Activated T-cell treated with anti-CD3 and anti-CD28 coated beads, Interleukin-2, amount 50 U/mL, for 4 hours (primary cell): ENCODE data around the gene CREB5. TPM values are rescaled to one million over a fixed set of nuclear protein-coding genes. Genes with fewer than 3 reads are reported as not detected.
A peak's percentile ranks its signal among the peaks of the same experiment; 100 is the strongest.
"Not testable (repeated sequence)": the region's sequence is repeated elsewhere in the genome, so short reads cannot be mapped to it uniquely, and the experiment has no call there.

ENCODE experiments used
- ATAC-seq, 2 donors: fragments of 200-7000 bp; cut with Tn5 transposase; one replicate each; pipeline ENCODE4 v1.10.0; 2021
- DNase-seq: peaks from one replicate; pipeline ENCODE4 v3.0.0-alpha.2; 2020
- H3K27me3 Mint-ChIP-seq: one replicate; pipeline ENCODE4 v1.8.0; 2021; ENCODE audit warnings: low read depth, mixed read lengths
- H3K36me3 Mint-ChIP-seq: one replicate; pipeline ENCODE4 v1.8.0; 2022; ENCODE audit warnings: mixed read lengths; ENCODE audit not compliant: insufficient read depth
- H3K4me1 Mint-ChIP-seq: one replicate; pipeline ENCODE4 v1.8.0; 2021; ENCODE audit warnings: low read depth, mixed read lengths
- H3K4me3 Mint-ChIP-seq: one replicate; pipeline ENCODE4 v1.8.0; 2021; ENCODE audit warnings: mild to moderate bottlenecking, moderate library complexity, mixed read lengths
- H3K9me3 Mint-ChIP-seq: one replicate; pipeline ENCODE4 v1.8.0; 2021; ENCODE audit warnings: mixed read lengths
- total RNA-seq, 3 donors: library from RNA; stranded (reverse); gene quantifications; one replicate each; pipeline ENCODE4 v1.2.1, GENCODE V29; 2021

Gene CREB5
- total RNA-seq, 3 donors from 2014 or later: 0.37 to 0.81 (median 0.68) TPM

DNA sequence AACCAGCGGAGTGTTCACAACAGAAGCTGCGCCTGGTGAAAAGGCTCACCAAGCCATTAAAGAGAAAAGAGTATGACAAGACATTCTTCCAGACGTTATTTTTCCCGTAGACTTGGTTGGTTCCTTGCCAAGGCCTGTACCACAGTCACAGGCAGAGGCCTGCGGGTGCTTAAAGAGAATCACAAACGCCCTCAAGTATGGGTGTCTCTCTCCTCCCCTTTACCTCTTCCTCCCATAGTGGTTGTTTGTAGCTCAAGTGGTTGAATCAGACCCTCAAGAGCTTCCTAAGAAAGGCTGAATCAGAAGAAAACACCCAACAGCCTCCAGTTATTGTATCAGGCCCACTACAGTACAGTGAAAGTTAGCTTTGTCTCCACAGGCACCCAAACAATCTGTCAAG, 169.0 kb downstream of the CREB5 start:
- ATAC-seq (peak; percentile 21 to 30), DNase-seq (no peak)
- H3K36me3 Mint-ChIP-seq: no peaks in the 10 kb centered on the region
- H3K27me3 Mint-ChIP-seq: peaks cover 15% of the 10 kb centered on the region
- no peaks in the 10 kb centered on the region for H3K4me1 Mint-ChIP-seq
- H3K9me3 Mint-ChIP-seq: no peaks in the 10 kb centered on the region
- H3K4me3 Mint-ChIP-seq: no peak overlapping the region

DNA sequence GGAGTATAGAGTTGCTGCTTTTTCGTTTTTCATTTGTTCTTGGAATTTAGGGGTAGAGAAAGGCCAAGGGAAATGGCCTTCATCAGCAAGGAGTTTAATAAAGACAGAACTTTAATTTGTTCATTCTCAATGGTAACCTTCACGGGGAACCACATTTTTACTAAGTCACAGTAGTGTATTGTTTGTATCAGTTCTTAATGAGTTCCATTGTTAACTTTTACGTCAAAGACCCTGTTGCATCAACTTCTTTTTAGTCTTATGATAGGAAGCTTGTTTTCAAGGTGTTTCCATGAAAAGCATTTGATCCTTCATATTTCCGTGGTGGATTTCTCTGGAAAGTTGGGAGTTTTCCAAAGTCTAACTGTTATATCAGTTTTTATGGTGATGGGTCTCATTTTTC, 169.9 kb downstream of the CREB5 start:
- ATAC-seq: no peak
- no peaks in the 10 kb centered on the region for H3K9me3 Mint-ChIP-seq
- no peak for DNase-seq
- no peaks in the 10 kb centered on the region for H3K4me1 Mint-ChIP-seq
- peaks cover 15% of the 10 kb centered on the region for H3K27me3 Mint-ChIP-seq
- H3K4me3 Mint-ChIP-seq: no peak overlapping the region
- no peaks in the 10 kb centered on the region for H3K36me3 Mint-ChIP-seq

DNA sequence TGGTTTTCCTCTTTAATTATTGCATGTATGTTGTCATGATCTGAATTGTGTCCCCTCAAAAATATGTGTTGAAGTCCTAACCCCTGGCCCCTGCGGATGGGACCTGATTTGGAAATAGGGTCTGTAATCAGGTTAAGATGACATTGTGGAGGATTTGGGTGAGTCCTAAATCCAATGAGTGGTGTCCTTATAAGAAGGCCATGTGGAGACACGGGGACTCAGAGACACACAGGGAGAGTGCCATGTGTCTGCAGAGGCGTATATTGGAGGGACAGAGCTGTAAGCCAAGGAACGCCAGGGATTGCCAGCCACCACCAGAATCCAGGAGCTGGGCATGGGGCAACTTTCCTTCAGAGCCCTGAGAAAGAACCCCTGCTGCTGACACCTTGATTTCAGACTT, 171.9 kb downstream of the CREB5 start:
- H3K4me1 Mint-ChIP-seq: no peaks in the 10 kb centered on the region
- ATAC-seq: no peak
- no peaks in the 10 kb centered on the region for H3K9me3 Mint-ChIP-seq
- no peaks in the 10 kb centered on the region for H3K36me3 Mint-ChIP-seq
- no peak overlapping the region for H3K4me3 Mint-ChIP-seq
- peaks cover 15% of the 10 kb centered on the region for H3K27me3 Mint-ChIP-seq
- no peak for DNase-seq

DNA sequence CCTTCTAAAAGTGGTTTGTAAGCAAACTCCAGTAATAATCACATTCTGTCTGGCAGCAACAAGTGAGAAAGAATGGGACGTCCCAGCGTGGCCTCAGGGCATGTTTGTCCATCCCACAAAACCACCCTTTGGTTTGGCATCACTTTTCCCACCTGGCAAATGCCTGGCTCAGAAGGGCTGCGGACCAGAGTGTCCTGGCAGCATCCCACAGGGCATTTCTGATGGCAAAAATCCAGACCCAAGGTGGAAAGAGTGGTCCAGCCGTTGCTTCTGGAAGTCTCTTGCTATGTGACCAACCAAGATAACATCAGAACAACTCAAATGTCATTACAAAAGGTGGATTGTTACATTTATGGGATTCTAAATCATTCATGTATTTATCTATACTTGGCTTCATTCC, 174.4 kb downstream of the CREB5 start:
- DNase-seq (no peak), ATAC-seq (no peak)
- Mint-ChIP-seq H3K9me3 (no peaks in the 10 kb centered on the region), H3K4me3 (no peak overlapping the region), H3K36me3 (no peaks in the 10 kb centered on the region), H3K27me3 (peaks cover 15% of the 10 kb centered on the region), H3K4me1 (no peaks in the 10 kb centered on the region)

DNA sequence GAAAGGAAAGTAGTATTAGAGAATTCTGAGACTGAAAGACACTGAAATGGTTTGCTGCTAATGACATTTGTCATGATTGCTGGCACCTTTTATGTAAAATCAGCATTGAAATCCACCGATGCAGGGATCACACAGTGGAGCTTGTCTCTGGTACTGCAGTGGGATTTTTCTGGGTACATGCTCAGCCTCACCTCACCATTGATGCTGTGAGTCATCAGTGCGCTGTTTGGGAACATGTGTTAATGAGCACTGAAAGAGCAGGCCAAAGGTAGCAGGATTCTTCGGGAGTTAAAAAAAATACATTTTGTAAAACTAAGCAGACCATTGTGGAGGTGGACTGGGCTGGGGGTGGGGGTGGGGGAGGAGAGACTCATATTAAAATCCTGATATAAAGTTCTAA, 174.9 kb downstream of the CREB5 start:
- Mint-ChIP-seq H3K4me1 (no peaks in the 10 kb centered on the region), H3K9me3 (no peaks in the 10 kb centered on the region), H3K27me3 (peaks cover 15% of the 10 kb centered on the region), H3K4me3 (no peak overlapping the region), H3K36me3 (no peaks in the 10 kb centered on the region)
- ATAC-seq: no peak
- DNase-seq: no peak

DNA sequence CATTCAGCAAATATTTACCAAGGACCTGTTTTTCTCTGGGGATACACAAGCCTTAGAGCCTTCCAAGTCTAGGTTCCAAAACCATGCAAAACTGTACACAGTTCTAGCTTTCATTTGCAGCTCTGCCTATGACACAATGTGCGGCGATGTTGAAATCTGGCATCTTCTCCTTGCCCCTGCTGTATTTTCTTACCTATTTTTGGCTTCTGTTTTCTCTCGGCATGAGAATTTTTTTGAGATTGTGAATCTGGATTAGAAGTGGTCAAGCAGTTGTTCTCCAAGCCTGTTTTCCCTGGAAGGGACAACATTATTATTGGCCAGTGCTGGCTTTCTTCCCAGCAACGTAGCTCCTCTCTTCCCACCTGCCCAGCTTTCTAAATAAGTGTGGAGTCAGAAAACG, 176.3 kb downstream of the CREB5 start:
- no peaks in the 10 kb centered on the region for H3K9me3 Mint-ChIP-seq
- H3K4me1 Mint-ChIP-seq: no peaks in the 10 kb centered on the region
- H3K27me3 Mint-ChIP-seq: peaks cover 5% of the 10 kb centered on the region
- DNase-seq (no peak), ATAC-seq (no peak)
- H3K36me3 Mint-ChIP-seq: no peaks in the 10 kb centered on the region
- no peak overlapping the region for H3K4me3 Mint-ChIP-seq

DNA sequence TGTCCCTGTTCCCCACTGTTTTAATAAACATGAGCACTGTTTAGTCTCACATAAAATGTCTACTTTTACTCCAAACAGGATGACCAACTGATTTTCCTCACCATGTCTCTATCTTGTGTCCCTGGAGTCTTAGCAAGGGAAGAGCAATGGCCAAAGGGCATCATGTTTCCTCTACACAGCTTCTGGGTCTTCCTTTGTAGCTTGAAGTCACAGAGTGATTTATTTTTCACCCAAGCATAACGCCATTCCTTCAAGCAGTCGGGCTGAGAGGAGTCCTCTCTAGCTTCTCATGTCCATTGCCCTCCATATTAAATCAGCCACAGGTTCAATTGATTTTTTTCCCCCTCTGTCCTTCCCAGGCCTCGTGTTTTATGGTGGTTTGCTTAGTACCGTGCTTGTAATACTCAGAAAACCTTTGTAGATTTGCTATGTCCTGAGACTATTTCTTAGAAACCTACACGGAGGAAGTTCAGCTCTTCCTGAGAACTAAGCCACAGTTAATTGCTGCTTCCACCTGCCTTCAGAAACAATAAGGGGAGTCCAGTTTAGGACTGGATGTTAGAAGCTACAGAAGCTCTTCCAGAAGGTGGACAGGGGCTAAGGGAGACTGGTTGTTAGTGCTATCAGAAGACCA, 178.8 kb downstream of the CREB5 start:
- no peaks in the 10 kb centered on the region for H3K4me1 Mint-ChIP-seq
- H3K36me3 Mint-ChIP-seq: no peaks in the 10 kb centered on the region
- DNase-seq: no peak
- H3K27me3 Mint-ChIP-seq: no peaks in the 10 kb centered on the region
- ATAC-seq: no peak
- no peak overlapping the region for H3K4me3 Mint-ChIP-seq
- no peaks in the 10 kb centered on the region for H3K9me3 Mint-ChIP-seq

DNA sequence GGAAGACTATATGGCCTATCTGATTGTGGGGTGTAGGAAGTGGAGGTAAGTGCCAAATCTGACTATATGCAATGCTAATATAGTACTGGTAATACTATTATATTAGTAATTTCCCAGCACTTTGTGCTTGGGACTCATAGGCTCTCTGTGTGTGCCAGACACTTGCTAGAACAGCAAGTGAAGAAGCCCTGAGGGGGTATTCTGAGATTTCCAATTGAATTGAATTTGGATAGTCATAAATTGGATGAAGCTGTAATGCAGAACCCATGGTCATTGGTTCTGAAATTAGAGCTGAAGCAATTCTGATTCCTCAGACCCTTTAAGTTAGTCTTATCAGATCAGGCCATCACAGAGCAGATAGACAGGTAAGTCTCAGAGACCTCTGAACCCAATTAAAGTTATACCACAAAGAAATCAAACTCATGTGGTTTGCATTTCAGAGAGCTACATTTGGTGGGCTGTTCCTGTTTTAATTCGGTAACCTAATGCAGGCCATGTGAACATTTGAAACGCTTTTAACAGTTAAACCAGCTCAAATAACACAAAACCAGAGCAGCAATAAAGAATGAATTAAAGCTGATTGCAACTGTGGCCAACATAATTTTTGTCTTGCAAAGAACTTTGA, 179.5 kb downstream of the CREB5 start:
- H3K4me1 Mint-ChIP-seq: no peaks in the 10 kb centered on the region
- no peaks in the 10 kb centered on the region for H3K27me3 Mint-ChIP-seq
- H3K36me3 Mint-ChIP-seq: no peaks in the 10 kb centered on the region
- H3K9me3 Mint-ChIP-seq: no peaks in the 10 kb centered on the region
- DNase-seq (no peak), ATAC-seq (no peak)
- no peak overlapping the region for H3K4me3 Mint-ChIP-seq

DNA sequence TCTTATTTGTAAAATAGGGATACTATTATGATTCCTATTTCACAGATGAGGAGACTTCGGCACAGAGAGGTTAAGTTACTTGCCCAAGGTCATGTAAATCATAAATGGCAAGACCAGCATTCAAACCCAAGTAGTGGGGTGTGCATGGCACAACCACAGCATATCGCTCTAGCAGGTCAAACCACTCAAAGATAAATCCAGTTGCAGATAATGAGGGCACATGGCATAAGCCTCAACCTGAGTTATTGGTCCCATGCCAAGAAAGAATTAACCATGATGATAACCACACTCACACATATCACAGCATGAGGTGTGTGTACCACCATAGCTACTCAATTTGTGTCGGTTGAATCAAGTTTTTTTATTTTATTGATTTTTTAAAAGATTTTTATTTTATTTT, 180.5 kb downstream of the CREB5 start:
- DNase-seq (no peak), ATAC-seq (no peak)
- H3K36me3 Mint-ChIP-seq: no peaks in the 10 kb centered on the region
- H3K4me1 Mint-ChIP-seq: no peaks in the 10 kb centered on the region
- no peaks in the 10 kb centered on the region for H3K9me3 Mint-ChIP-seq
- no peaks in the 10 kb centered on the region for H3K27me3 Mint-ChIP-seq
- no peak overlapping the region for H3K4me3 Mint-ChIP-seq

DNA sequence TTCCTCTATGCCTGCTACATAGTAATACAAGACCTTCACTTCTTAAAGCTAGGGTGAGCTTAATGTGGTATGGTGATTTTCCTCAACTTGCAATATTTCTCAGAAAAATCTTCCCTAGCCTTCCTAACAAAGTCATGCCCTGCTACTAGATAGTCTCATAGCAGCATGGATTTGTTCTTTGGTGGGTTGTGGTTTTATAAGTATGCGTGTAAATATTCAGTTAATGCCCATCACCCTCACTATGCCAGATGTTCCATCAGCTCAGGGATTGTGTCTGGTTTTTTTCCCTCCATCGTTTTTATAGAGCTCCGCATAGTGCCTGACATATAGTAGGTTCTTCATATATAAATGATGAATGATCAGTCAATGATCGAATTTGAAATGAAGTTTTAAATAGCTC, 182.8 kb downstream of the CREB5 start:
- DNase-seq (no peak), ATAC-seq (no peak)
- Mint-ChIP-seq H3K27me3 (no peaks in the 10 kb centered on the region), H3K36me3 (no peaks in the 10 kb centered on the region), H3K9me3 (no peaks in the 10 kb centered on the region), H3K4me3 (no peak overlapping the region), H3K4me1 (no peaks in the 10 kb centered on the region)

DNA sequence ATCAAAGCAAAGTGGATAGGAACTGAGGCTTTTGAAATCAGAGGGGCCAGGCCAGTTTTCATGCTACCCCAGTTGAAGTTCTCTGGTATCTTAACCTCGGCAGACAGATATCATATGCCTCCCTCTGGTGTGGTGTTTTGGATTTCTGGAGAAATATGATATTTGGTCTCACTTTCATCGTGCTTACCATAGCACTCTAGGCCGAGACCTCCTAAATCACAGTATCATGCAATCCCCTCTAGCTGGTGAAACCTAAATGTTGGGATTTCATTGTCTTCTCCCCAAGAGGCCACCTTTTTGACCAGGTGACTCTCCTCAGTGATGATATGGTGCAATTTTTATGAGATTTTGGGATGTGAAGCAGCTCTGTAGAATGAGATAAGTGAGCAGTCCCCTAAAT, 183.5 kb downstream of the CREB5 start:
- Mint-ChIP-seq H3K9me3 (no peaks in the 10 kb centered on the region), H3K36me3 (no peaks in the 10 kb centered on the region), H3K4me1 (no peaks in the 10 kb centered on the region), H3K4me3 (no peak overlapping the region), H3K27me3 (no peaks in the 10 kb centered on the region)
- DNase-seq: no peak
- ATAC-seq: no peak

DNA sequence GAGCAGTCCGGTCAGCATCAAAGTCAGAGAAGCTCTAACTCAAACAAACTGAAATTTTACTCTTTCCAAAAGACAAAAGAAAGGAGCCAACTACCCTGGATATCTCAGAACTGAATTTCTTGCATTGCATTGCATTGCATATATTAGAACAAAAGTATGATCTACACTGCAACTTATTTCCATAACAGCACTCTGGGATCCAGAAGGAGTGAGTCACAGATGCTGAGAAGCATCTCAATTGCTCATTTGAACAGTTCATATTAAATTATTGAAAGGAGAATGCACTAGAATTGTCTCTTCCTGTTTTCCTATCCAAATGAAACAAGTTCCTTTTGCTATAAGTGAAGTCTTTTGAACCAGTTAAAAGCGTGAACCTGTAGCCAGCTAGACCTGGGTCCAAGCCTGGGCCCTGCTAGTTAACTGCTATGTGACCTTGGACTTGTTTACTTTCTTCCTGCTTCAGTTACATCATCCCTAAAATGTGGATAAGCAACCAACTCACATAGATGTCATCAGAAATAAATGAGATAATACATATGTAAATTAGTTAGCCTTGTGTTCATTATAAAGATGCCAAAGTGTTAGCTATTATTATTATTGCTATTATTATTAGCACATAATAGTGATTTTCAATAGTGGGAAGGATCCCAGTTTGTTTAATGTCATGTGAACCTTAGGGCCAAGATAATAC, 184.1 kb downstream of the CREB5 start:
- H3K4me1 Mint-ChIP-seq: no peaks in the 10 kb centered on the region
- no peak overlapping the region for H3K4me3 Mint-ChIP-seq
- ATAC-seq (no peak), DNase-seq (no peak)
- H3K27me3 Mint-ChIP-seq: no peaks in the 10 kb centered on the region
- H3K9me3 Mint-ChIP-seq: no peaks in the 10 kb centered on the region
- H3K36me3 Mint-ChIP-seq: no peaks in the 10 kb centered on the region

DNA sequence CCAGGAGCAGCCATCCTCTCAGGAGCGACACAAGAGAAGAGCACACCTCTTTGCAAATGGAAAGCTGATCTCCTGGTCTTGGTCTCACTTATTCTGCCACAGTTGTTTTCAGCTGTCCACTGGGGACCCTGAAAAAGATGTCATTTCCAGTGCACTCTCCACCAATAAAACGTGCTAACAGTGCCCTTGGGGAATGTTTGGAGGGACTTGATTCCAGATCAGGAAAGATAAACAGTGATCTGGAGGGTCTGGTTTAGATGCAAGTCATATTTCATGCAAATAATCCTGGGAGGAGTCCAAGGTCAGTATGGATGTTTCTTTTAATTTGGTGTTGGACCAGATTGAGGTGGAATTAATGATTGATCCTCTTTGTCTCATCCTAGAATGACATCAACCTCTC, 185.0 kb downstream of the CREB5 start:
- Mint-ChIP-seq H3K9me3 (peaks cover under 1% of the 10 kb centered on the region), H3K36me3 (no peaks in the 10 kb centered on the region), H3K4me1 (no peaks in the 10 kb centered on the region), H3K4me3 (no peak overlapping the region), H3K27me3 (no peaks in the 10 kb centered on the region)
- no peak for ATAC-seq
- no peak for DNase-seq

DNA sequence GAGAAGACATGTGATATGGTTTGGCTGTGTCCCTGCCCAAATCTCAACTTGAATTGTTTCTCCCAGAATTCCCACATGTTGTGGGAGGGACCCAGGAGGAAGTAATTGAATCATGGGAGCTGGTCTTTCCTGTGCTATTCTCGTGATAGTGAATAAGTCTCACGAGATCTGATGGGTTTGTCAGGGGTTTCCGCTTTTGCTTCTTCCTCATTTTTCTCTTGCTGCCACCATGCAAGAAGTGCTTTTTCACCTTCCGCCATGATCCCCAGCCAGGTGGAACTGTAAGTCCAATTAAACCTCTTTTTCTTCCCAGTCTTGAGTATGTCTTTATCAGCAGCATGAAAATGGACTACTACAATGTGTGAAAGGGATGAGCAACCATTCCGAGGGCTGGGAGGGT, 185.7 kb downstream of the CREB5 start:
- DNase-seq, H3K27me3 Mint-ChIP-seq, H3K4me3 Mint-ChIP-seq, H3K36me3 Mint-ChIP-seq, H3K4me1 Mint-ChIP-seq, ATAC-seq, H3K9me3 Mint-ChIP-seq: not testable (repeated sequence)

DNA sequence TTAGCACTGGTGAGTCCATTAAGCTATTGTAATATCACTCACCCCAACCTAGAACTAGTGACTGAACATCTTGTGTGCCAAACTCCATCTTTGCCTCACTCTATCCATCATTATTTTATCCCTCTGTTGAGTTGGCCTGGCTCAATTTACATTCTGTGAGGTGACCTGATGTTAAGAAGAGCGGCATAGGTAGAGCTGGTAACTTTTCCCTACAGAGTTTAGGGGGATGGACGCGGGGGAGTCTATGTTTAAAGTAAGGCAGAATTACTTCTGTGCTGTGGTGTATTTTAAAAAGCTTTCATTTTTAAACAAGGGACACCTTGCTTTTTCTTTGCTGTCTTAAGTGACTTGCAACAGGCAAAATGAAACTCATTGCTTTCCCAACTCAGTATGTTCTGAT, 186.3 kb downstream of the CREB5 start:
- ATAC-seq (no peak), DNase-seq (no peak)
- H3K27me3 Mint-ChIP-seq: no peaks in the 10 kb centered on the region
- H3K4me3 Mint-ChIP-seq: no peak overlapping the region
- H3K4me1 Mint-ChIP-seq: no peaks in the 10 kb centered on the region
- H3K9me3 Mint-ChIP-seq: peaks cover 5% of the 10 kb centered on the region
- H3K36me3 Mint-ChIP-seq: no peaks in the 10 kb centered on the region
